Mesothelial cell of epicardium (in vitro differentiated cells): ENCODE measurements around the gene IGDCC3. TPM values are rescaled to one million over a fixed set of nuclear protein-coding genes. Genes with fewer than 3 reads are reported as not detected.
A peak's percentile ranks its signal among the peaks of the same experiment; 100 is the strongest.

ENCODE experiments used
- DNase-seq, 2 experiments: peaks; one replicate each; pipeline ENCODE4 v3.0.0; 2021; ENCODE audit warnings: low spot score in 2 of 2; ENCODE audit not compliant: unreplicated experiment in 2 of 2
- H3K27ac Mint-ChIP-seq: 2 replicates; pipeline ENCODE4 v1.8.0; 2021; ENCODE audit warnings: mixed read lengths
- H3K27me3 Mint-ChIP-seq: 2 replicates; pipeline ENCODE4 v1.8.0; 2021; ENCODE audit warnings: low read depth, mixed read lengths
- H3K36me3 Mint-ChIP-seq: 2 replicates; pipeline ENCODE4 v1.8.0; 2021; ENCODE audit warnings: mixed read lengths
- H3K4me1 Mint-ChIP-seq: 2 replicates; pipeline ENCODE4 v1.8.0; 2021; ENCODE audit warnings: mixed read lengths
- H3K4me3 Mint-ChIP-seq: 2 replicates; pipeline ENCODE4 v1.8.0; 2021; ENCODE audit warnings: mild to moderate bottlenecking, moderate library complexity, mixed read lengths
- H3K9me3 Mint-ChIP-seq: 2 replicates; pipeline ENCODE4 v1.8.0; 2021; ENCODE audit warnings: mixed read lengths
- CTCF ChIP-seq: fragments of 200-600 bp; sonication (generic); IDR thresholded peaks from one replicate; pipeline ENCODE4 v1.5.0; 2021; ENCODE audit warnings: antibody characterized with exemption; ENCODE audit not compliant: unreplicated experiment
- total RNA-seq: library from RNA; stranded (reverse); gene quantifications from 3 replicates; pipeline ENCODE4 v1.2.1, GENCODE V29; 2021

The IGDCC3 gene
- total RNA-seq, 1 donor from 2014 or later: 35.1 TPM

GRCh38 chr15:65309882-65310418, 67.9 kb downstream of the IGDCC3 start:
- Mint-ChIP-seq H3K9me3 (no peaks in the 10 kb centered on the region), H3K27ac (peak overlapping the region; percentile 48), H3K4me3 (no peak overlapping the region), H3K27me3 (no peaks in the 10 kb centered on the region), H3K36me3 (no peaks in the 10 kb centered on the region), H3K4me1 (peaks cover 20% of the 10 kb centered on the region)
- no peak for DNase-seq
- no peak for TF ChIP-seq CTCF

- Mint-ChIP-seq H3K36me3 (no peaks in the 10 kb centered on the region), H3K27me3 (no peaks in the 10 kb centered on the region), H3K27ac (no peak overlapping the region), H3K9me3 (no peaks in the 10 kb centered on the region), H3K4me3 (no peak overlapping the region), H3K4me1 (peaks cover 33% of the 10 kb centered on the region)
- TF ChIP-seq CTCF: no peak
- DNase-seq: no peak
Measured at GRCh38 chr15:65307978-65308377, 69.8 kb downstream of the IGDCC3 start.

GRCh38 chr15:65306551-65306950, 71.3 kb downstream of the IGDCC3 start:
- H3K4me1 Mint-ChIP-seq: peaks cover 22% of the 10 kb centered on the region
- no peaks in the 10 kb centered on the region for H3K27me3 Mint-ChIP-seq
- no peak overlapping the region for H3K27ac Mint-ChIP-seq
- no peaks in the 10 kb centered on the region for H3K9me3 Mint-ChIP-seq
- H3K36me3 Mint-ChIP-seq: no peaks in the 10 kb centered on the region
- H3K4me3 Mint-ChIP-seq: no peak overlapping the region
- TF ChIP-seq CTCF: no peak
- no peak for DNase-seq

GRCh38 chr15:65305776-65306175, 72.0 kb downstream of the IGDCC3 start:
- H3K9me3 Mint-ChIP-seq: no peaks in the 10 kb centered on the region
- DNase-seq: no peak
- no peak for TF ChIP-seq CTCF
- H3K36me3 Mint-ChIP-seq: no peaks in the 10 kb centered on the region
- no peak overlapping the region for H3K4me3 Mint-ChIP-seq
- H3K27ac Mint-ChIP-seq: no peak overlapping the region
- no peaks in the 10 kb centered on the region for H3K27me3 Mint-ChIP-seq
- H3K4me1 Mint-ChIP-seq: peaks cover 22% of the 10 kb centered on the region

GRCh38 chr15:65305150-65305758, 72.5 kb downstream of the IGDCC3 start:
- no peak for DNase-seq
- H3K27ac Mint-ChIP-seq: peak overlapping the region; percentile 99
- no peaks in the 10 kb centered on the region for H3K27me3 Mint-ChIP-seq
- H3K9me3 Mint-ChIP-seq: no peaks in the 10 kb centered on the region
- no peak for TF ChIP-seq CTCF
- H3K36me3 Mint-ChIP-seq: no peaks in the 10 kb centered on the region
- peak overlapping the region; percentile 79 for H3K4me3 Mint-ChIP-seq
- peaks cover 22% of the 10 kb centered on the region for H3K4me1 Mint-ChIP-seq
